GM19240 (cell line): Measurements from ENCODE around the gene SPATC1L.
"Not testable (repeated sequence)": the region's sequence is repeated elsewhere in the genome, so short reads cannot be mapped to it uniquely, and the experiment has no call there.

Experiments used
- DNase-seq: peaks from one replicate; pipeline ENCODE4 v3.0.0; 2011; ENCODE audit warnings: low spot score; ENCODE audit not compliant: insufficient read length

SPATC1L gene

GRCh38 chr21:46184625-46185555 is 631 bp upstream of the SPATC1L start:
- DNase-seq: peak; percentile 55

- not testable (repeated sequence) for DNase-seq
These were observed 836 bp downstream of the SPATC1L start for GRCh38 chr21:46183337-46183909.

GRCh38 chr21:46182548-46183336 is 1.5 kb downstream of the SPATC1L start:
- no peak for DNase-seq

GRCh38 chr21:46181953-46182547 is 2.2 kb downstream of the SPATC1L start:
- no peak for DNase-seq

GRCh38 chr21:46181436-46181835 is 2.8 kb downstream of the SPATC1L start:
- DNase-seq: no peak

- DNase-seq: no peak
These were observed 3.4 kb downstream of the SPATC1L start for GRCh38 chr21:46180778-46181391.

DNA sequence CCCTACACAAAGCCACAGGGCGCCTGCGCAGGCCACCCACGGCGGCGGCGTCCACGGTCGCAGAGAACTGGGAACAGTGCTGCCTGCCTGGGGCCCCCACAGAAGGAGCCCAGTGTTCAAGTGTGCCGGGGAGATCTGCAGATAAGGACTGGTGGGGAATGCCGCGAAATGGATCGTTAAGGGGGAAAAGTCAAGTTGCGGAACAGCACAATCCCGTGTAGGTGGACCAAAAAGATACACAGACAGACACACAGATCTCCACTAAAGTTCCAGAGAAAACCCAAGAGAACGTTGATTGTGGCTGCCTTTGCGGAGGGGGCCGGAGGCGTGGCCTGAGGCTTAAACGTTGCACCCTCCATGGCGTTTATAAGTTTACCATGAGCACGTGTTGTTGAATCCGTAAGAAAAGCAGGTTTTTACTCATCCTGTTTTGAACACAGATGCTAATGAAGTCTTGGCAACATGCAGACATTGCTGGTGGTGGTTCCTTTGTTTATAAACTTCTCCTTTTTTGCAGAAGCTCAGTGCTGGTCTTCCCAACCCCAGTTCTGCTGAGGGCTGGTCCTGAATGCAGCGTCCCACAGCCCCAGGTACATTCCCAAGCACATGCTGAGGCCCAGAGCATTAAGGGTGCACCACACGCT is 4.1 kb downstream of the SPATC1L start:
- no peak for DNase-seq

DNA sequence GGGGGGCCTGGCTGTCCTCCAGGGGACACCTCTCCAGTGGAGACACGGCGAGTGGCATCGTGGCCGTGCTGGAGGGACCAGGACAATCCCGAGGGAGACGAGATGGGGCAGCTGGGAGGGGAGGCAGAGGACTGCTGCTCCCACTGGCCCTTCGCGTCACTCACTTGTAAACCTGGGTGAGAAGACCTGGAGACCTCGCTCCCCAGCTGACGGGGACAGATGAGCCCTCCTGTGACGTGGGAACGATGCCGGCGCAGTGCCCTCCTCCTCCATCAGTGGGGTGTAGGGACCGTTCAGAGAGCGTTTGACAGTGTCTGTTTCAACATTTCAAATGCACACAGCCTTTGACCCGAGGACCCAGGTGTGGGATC is 4.6 kb downstream of the SPATC1L start:
- DNase-seq: no peak

GRCh38 chr21:46178961-46179360 is 5.3 kb downstream of the SPATC1L start:
- DNase-seq: no peak

- not testable (repeated sequence) for DNase-seq
These were observed 7.7 kb downstream of the SPATC1L start for GRCh38 chr21:46176443-46177129.

- DNase-seq: no peak
These were observed 10.7 kb downstream of the SPATC1L start for GRCh38 chr21:46173573-46173972.

- no peak for DNase-seq
These were observed 11.3 kb downstream of the SPATC1L start for GRCh38 chr21:46172863-46173528.

DNA sequence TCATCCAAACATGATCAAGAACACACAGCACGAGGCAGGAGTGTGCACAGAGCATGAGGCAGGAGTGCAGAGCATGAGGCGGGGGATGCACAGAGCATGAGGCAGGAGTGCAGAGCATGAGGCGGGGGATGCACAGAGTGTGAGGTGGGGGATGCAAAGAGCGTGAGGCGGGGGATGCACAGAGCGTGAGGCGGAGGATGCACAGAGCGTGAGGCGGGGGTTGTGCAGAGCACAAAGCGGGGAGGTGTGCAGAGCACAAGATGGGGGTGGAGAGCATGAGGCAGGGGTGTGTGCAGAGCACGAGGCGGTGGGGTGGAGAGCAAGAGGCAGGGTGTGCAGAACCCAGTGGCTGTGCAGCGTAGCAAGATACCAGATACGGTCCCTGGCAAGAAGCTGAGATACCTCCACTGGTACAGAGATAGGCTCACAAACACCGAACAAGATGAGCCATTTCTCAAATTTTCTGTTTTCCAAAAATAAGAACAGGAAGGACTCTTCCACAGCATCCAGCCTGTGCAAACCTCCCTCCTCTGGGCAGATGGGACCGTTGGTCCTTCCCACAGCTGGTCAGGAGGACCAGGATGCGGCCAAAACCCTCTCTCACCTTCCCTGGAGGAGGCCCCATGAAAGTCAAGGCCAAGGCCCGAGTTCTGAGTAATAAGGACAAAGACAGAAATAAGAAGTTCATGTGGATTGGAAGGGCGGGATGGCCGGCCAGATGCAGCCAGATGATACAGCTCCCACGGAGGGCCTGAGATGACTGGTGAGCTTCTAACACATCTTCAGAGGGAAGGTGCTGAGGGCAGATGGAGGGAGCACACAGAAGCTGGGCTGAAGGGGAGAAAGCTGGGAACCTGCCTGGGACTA is 12.0 kb downstream of the SPATC1L start:
- no peak for DNase-seq

DNA sequence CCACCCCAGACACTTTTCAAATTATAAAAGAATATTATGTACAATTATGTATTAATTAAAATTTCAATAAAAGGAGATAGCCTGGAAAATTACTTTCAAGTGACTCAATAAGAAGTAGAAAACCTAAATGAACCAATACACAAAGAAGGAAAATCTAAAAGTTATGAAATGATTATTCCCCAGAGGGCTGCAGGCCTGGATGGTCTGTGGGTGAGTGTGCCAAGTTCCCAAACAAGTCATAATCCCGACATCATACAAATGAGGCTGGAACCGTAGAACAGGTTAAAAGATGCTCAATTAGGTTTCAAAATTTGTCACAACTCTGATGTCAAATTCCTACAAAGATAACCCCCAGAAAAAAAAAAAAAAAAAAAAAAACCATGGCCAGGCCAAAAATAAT is 12.7 kb downstream of the SPATC1L start:
- DNase-seq: no peak

- not testable (repeated sequence) for DNase-seq
These were observed 13.6 kb downstream of the SPATC1L start for GRCh38 chr21:46170436-46171193.

- no peak for DNase-seq
These were observed 15.4 kb downstream of the SPATC1L start for GRCh38 chr21:46168659-46169386.

GRCh38 chr21:46168238-46168637 is 16.0 kb downstream of the SPATC1L start:
- DNase-seq: no peak
